Neural crest cell (in vitro differentiated cells): Measurements from ENCODE around the gene ADCY9. TPM values are rescaled to one million over a fixed set of nuclear protein-coding genes. Genes with fewer than 3 reads are reported as not detected.

Experiments used
- DNase-seq: peaks from one replicate; pipeline ENCODE4 v3.0.0; 2021; ENCODE audit warnings: low read depth, mixed read lengths, low spot score
- H3K27ac Mint-ChIP-seq: one replicate; pipeline ENCODE4 v1.8.0; 2021; ENCODE audit warnings: mild to moderate bottlenecking, mixed read lengths; ENCODE audit not compliant: unreplicated experiment
- H3K27me3 Mint-ChIP-seq: 2 replicates; pipeline ENCODE4 v1.8.0; 2021; ENCODE audit warnings: low read depth, mild to moderate bottlenecking, mixed read lengths
- H3K36me3 Mint-ChIP-seq: 2 replicates; pipeline ENCODE4 v1.8.0; 2021; ENCODE audit warnings: low read depth, mild to moderate bottlenecking, mixed read lengths
- H3K4me1 Mint-ChIP-seq: 2 replicates; pipeline ENCODE4 v1.8.0; 2021; ENCODE audit warnings: mixed read lengths
- H3K4me3 Mint-ChIP-seq: one replicate; pipeline ENCODE4 v1.8.0; 2021; ENCODE audit warnings: mild to moderate bottlenecking, mixed read lengths
- H3K9me3 Mint-ChIP-seq: 2 replicates; pipeline ENCODE4 v1.8.0; 2021; ENCODE audit warnings: mixed read lengths
- CTCF ChIP-seq: fragments of 200-600 bp; sonication (generic); conservative IDR thresholded peaks from 2 replicates; pipeline ENCODE4 v1.5.0; 2021; ENCODE audit warnings: antibody characterized with exemption, mild to moderate bottlenecking
- total RNA-seq: library from RNA; stranded (reverse); gene quantifications from 2 replicates; pipeline ENCODE4 v1.2.1, GENCODE V29; 2021

ADCY9 gene
- total RNA-seq, 1 donor from 2014 or later = 11.6 TPM

GRCh38 chr16:4009177-4009576, 107.1 kb downstream of the ADCY9 start:
- H3K36me3 Mint-ChIP-seq = no peaks in the 10 kb centered on the region
- no peak for DNase-seq
- no peaks in the 10 kb centered on the region for H3K9me3 Mint-ChIP-seq
- no peak for TF ChIP-seq CTCF
- peaks cover 4% of the 10 kb centered on the region for H3K27me3 Mint-ChIP-seq
- H3K4me1 Mint-ChIP-seq = peaks cover 12% of the 10 kb centered on the region
- no peak overlapping the region for H3K4me3 Mint-ChIP-seq
- peak overlapping the region; percentile 38 for H3K27ac Mint-ChIP-seq

- no peak for DNase-seq
- H3K36me3 Mint-ChIP-seq = no peaks in the 10 kb centered on the region
- no peak overlapping the region for H3K4me3 Mint-ChIP-seq
- peaks cover 4% of the 10 kb centered on the region for H3K27me3 Mint-ChIP-seq
- peaks cover 12% of the 10 kb centered on the region for H3K4me1 Mint-ChIP-seq
- H3K9me3 Mint-ChIP-seq = no peaks in the 10 kb centered on the region
- no peak overlapping the region for H3K27ac Mint-ChIP-seq
- no peak for TF ChIP-seq CTCF
Observed at GRCh38 chr16:4008116-4008515, 108.1 kb downstream of the ADCY9 start.

- Mint-ChIP-seq H3K36me3 (no peaks in the 10 kb centered on the region), H3K27me3 (peaks cover 4% of the 10 kb centered on the region), H3K9me3 (no peaks in the 10 kb centered on the region), H3K4me3 (no peak overlapping the region), H3K27ac (no peak overlapping the region), H3K4me1 (peaks cover 12% of the 10 kb centered on the region)
- DNase-seq = no peak
- TF ChIP-seq CTCF = no peak
Observed at GRCh38 chr16:4006397-4006999, 109.7 kb downstream of the ADCY9 start.

- no peak for DNase-seq
- TF ChIP-seq CTCF = no peak
- no peaks in the 10 kb centered on the region for H3K36me3 Mint-ChIP-seq
- H3K4me3 Mint-ChIP-seq = no peak overlapping the region
- no peaks in the 10 kb centered on the region for H3K9me3 Mint-ChIP-seq
- H3K27me3 Mint-ChIP-seq = no peaks in the 10 kb centered on the region
- peaks cover 7% of the 10 kb centered on the region for H3K4me1 Mint-ChIP-seq
- H3K27ac Mint-ChIP-seq = no peak overlapping the region
Observed at GRCh38 chr16:4005731-4006130, 110.5 kb downstream of the ADCY9 start.

GRCh38 chr16:4005281-4005680, 111.0 kb downstream of the ADCY9 start:
- Mint-ChIP-seq H3K27ac (no peak overlapping the region), H3K36me3 (no peaks in the 10 kb centered on the region), H3K27me3 (no peaks in the 10 kb centered on the region), H3K4me1 (peaks cover 7% of the 10 kb centered on the region), H3K4me3 (no peak overlapping the region), H3K9me3 (no peaks in the 10 kb centered on the region)
- no peak for TF ChIP-seq CTCF
- no peak for DNase-seq
